GM20000 (cell line): ENCODE measurements around the gene MLLT10.

Experiments
- DNase-seq: peaks from one replicate; pipeline ENCODE4 v3.0.0; 2012; ENCODE audit warnings: low spot score
- TF ChIP-seq, protein P1 (sequence below): IDR thresholded peaks from 2 replicates; pipeline ENCODE4 v1.5.1; 2012; ENCODE audit warnings: mild to moderate bottlenecking, control low read depth; ENCODE audit errors: extremely low read depth, missing control alignments

The MLLT10 gene

GRCh38 chr10:21514818-21515351 lies 19.1 kb upstream of the MLLT10 start:
- TF ChIP-seq, protein P1, sequence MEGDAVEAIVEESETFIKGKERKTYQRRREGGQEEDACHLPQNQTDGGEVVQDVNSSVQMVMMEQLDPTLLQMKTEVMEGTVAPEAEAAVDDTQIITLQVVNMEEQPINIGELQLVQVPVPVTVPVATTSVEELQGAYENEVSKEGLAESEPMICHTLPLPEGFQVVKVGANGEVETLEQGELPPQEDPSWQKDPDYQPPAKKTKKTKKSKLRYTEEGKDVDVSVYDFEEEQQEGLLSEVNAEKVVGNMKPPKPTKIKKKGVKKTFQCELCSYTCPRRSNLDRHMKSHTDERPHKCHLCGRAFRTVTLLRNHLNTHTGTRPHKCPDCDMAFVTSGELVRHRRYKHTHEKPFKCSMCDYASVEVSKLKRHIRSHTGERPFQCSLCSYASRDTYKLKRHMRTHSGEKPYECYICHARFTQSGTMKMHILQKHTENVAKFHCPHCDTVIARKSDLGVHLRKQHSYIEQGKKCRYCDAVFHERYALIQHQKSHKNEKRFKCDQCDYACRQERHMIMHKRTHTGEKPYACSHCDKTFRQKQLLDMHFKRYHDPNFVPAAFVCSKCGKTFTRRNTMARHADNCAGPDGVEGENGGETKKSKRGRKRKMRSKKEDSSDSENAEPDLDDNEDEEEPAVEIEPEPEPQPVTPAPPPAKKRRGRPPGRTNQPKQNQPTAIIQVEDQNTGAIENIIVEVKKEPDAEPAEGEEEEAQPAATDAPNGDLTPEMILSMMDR, result no peak
- DNase-seq, result no peak

DNA sequence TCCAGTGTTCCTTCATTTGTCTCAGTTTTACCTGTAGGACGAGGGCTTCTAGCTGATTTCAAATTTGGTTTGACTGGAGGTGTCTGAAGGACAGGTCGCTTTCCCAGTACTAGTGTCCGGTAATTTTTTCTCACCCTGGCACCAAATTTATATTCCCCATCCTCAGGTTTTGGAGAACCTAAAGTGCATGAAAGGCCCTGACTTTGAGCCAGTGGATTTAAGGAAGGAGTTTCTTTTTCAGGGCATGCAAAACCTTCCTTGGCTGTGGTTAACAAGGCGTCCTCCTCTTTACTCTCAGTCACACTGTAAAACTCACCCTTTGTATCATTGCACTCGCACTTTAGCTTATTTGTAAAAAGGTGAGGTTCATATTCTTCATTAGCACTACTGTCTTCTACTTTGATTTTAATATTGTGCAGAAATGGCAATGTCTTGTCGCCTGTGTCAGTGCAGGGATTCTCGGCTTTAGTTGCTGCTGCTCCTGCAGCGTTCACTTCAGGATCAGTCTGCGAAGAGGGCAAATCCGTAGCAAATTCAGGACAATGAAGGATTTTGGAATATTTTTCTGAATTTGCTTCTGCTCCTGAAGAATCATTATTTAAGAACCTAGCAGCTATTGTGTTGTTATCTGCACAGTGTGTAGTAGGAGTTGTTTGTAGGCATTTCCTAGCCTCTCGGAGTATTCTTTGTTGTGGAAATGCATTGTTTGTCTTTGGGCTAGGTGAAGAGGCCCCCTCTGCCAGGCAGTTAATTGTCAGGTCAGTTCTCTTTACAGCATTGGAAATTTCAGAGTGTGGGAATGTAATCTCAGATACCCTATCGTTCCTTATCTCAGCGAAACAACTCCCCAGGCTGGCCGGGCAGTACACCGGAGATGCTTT lies 18.4 kb upstream of the MLLT10 start:
- TF ChIP-seq, protein P1, result no peak
- no peak for DNase-seq

- TF ChIP-seq, protein P1, result no peak
- peak; percentile 85 for DNase-seq
Measured at GRCh38 chr10:21516242-21517131, 17.5 kb upstream of the MLLT10 start.

DNA sequence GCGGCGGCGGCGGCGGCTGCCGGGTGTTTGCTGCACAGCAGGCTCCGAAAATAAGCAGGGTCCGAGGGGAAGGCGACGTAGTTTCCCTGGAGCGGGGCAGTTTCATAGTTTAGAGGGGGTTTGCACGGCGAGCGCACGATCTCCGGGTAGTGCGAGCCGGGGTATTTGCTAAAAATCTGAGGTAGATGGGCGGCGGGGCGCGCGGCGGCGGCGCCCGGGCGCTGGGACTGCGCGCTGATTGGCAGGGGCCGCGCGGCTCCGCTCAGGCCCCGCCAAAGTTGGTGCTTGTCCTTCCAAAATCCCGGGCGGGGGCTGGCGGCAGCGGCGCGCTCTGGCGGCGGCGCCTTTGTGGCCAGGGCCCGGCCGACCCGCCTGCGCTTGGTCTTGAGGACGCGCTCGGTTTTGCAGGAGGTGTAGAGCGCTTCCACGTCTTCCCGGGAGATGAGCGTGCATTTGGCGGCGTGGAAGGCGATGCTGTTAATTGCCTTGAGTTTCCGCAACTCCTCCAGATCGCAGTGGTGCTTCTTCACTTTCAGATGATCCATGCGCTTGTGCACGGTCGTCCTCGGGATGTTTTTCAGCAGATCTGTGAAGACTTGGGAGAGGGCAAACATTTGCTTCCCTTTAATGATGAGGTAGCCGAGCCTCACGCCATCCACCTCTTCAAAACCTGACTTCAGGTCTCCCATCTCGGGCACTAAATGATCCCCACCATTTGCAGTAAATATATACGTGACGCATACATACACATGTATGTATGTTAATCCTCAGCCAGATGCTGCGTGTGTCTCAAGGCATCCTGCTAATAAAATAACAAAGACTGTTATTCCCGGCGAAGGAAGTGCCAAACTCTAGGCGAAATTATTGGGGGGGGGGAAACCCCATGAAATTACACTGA lies 16.6 kb upstream of the MLLT10 start:
- TF ChIP-seq, protein P1, result no peak
- DNase-seq, result peak; percentile 72

GRCh38 chr10:21518149-21518640 lies 15.8 kb upstream of the MLLT10 start:
- peak; percentile 28 for DNase-seq

More at GRCh38 chr10:21518149-21518640, 15.8 kb upstream of the MLLT10 start:
- TF ChIP-seq, protein P1, result no peak
